Mucosa of descending colon (tissue), 3 donors: ENCODE results near the gene PLEKHA6. TPM values are rescaled to one million over a fixed set of nuclear protein-coding genes. Genes with fewer than 3 reads are reported as not detected.
A peak's percentile ranks its signal among the peaks of the same experiment; 100 is the strongest.

Experiments used
- ATAC-seq: fragments of 200-7000 bp; cut with Tn5 transposase; one replicate; pipeline ENCODE4 v1.9.1; 2020; ENCODE audit warnings: mild to moderate bottlenecking, moderate library complexity
- DNase-seq, 3 donors: peaks; one replicate each; pipeline ENCODE4 v3.0.0-alpha.2; 2020
- H3K36me3 ChIP-seq: fragments of 200-600 bp; one replicate; pipeline ENCODE4 v1.8.0; 2021; ENCODE audit warnings: low read depth, mild to moderate bottlenecking
- H3K4me1 ChIP-seq: fragments of 200-600 bp; one replicate; pipeline ENCODE4 v1.8.0; 2021; ENCODE audit warnings: low read depth, mild to moderate bottlenecking
- H3K4me3 ChIP-seq: fragments of 200-600 bp; one replicate; pipeline ENCODE4 v1.8.0; 2021; ENCODE audit warnings: mild to moderate bottlenecking
- H3K9me3 ChIP-seq: fragments of 200-600 bp; one replicate; pipeline ENCODE4 v1.8.0; 2021; ENCODE audit warnings: mild to moderate bottlenecking
- CTCF ChIP-seq: fragments of 200-600 bp; IDR thresholded peaks from one replicate; pipeline ENCODE4 v1.8.0; 2022; ENCODE audit warnings: antibody characterized with exemption, mild to moderate bottlenecking
- intact Hi-C, 2 donors: fragments of 100-400 bp; cut with DNase I in 1 of 2; cut with micrococcal nuclease in 1 of 2; formaldehyde crosslinking; loops; one replicate each; pipeline versions ENCODE4 v1.11.0 to v1.11.1; 2022; cut with DNase I, micrococcal nuclease
- total RNA-seq, 3 donors: library from RNA; stranded (reverse); fragmentation: NEBNext Ultra II Directional in 2 of 3; extraction: Animal tissue kit (Norgen Biotek cat#: 25700) in 2 of 3; gene quantifications; one replicate each; pipeline versions ENCODE4 v1.2.1 to v1.2.4, GENCODE V29; 2021 to 2023
- donor health status: DM: no; HTN: no; CAD: no; lungs with moderate emphysema.
- donor health status: DM: no; HTN: no; CAD: no.
- donor health status: DM: no; HTN: yes; CAD: no.

PLEKHA6 gene
- total RNA-seq, 3 donors from 2014 or later: 82.4 to 154 (median 115) TPM

DNA sequence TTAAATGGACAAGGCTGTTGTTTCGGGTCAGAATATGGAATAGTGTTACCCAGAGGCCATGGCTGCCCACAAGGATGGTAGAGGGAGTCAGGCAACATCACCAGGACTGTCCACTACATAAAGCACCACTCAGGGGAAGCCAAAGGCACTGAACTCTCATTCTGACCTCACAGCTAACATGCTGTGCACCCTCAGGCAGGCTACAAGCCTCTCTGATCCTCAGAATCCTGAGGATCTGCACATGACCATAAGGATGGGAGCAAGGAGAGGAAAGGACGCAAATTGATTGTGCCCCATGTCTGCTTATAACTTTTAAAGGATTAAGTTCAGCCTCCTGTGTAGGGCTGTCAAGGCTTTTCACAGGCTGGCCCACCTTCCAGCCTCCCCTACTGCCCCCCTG is 38.7 kb downstream of the PLEKHA6 start:
- no peak for TF ChIP-seq CTCF

GRCh38 chr1:204320382-204320804 is 39.3 kb downstream of the PLEKHA6 start:
- Histone ChIP-seq H3K4me3 (no peak overlapping the region), H3K36me3 (no peaks in the 10 kb centered on the region), H3K4me1 (peaks cover 25% of the 10 kb centered on the region), H3K9me3 (no peaks in the 10 kb centered on the region)
- intact Hi-C loops: no loop called here
- DNase-seq: no peak
- TF ChIP-seq CTCF: no peak
- ATAC-seq: no peak

More for the DNA sequence above, 38.7 kb downstream of the PLEKHA6 start:
- no peak for DNase-seq
- no peaks in the 10 kb centered on the region for H3K9me3 ChIP-seq
- peaks cover 30% of the 10 kb centered on the region for H3K4me1 ChIP-seq
- no peaks in the 10 kb centered on the region for H3K36me3 ChIP-seq
- ATAC-seq: no peak
- no peak overlapping the region for H3K4me3 ChIP-seq
- intact Hi-C loops: no loop called here

DNA sequence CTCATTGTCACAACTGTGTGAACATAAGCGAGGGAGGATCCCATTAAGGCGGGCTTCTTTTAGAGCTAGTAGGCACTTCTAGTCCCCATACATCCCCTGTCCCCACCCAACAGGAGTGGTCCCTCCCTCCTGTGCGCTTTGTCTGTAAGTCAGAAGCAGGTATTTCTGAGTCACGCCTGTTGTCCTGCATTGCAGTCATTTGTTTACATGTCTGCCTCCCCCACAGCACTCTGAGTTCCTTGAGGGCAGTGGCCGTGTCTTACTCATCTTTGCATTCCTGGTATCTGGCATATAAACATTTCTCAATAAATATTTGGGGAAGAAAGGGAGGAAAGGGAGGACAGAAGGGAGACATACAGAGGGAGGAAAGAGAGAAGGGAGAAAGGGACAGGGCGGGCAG is 40.3 kb downstream of the PLEKHA6 start:
- H3K4me3 ChIP-seq: no peak overlapping the region
- intact Hi-C loops: no loop called here
- TF ChIP-seq CTCF: no peak
- peaks cover 28% of the 10 kb centered on the region for H3K4me1 ChIP-seq
- ATAC-seq: peak; percentile 72
- no peaks in the 10 kb centered on the region for H3K36me3 ChIP-seq
- no peaks in the 10 kb centered on the region for H3K9me3 ChIP-seq
- DNase-seq: no peak

GRCh38 chr1:204319027-204319426 is 40.7 kb downstream of the PLEKHA6 start:
- ATAC-seq: no peak
- H3K4me1 ChIP-seq: peaks cover 30% of the 10 kb centered on the region

DNA sequence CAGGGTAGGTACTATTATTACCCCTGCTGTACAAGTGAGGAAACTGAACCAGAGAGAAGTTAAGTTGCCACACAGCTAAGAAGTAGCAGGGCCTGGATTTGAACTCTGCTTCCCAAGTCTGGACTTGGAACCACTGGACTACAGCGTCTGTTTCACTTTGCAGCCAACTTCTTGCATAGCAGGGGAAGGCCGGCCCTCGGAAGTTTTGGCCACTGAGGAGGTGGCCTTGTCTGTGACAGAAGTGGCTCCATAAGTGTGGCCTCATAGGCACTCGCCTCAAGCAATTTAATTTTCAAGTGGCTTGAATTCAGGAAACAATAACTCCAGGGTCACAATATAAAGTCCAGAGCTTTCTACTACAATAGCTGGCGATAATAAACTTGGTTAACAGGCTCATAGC is 41.4 kb downstream of the PLEKHA6 start:
- ATAC-seq (no peak), DNase-seq (no peak)
- Histone ChIP-seq H3K36me3 (no peaks in the 10 kb centered on the region), H3K4me3 (no peak overlapping the region), H3K4me1 (peaks cover 30% of the 10 kb centered on the region), H3K9me3 (no peaks in the 10 kb centered on the region)
- intact Hi-C loops: no loop called here
- TF ChIP-seq CTCF: no peak

More at GRCh38 chr1:204319027-204319426, 40.7 kb downstream of the PLEKHA6 start:
- no peak for TF ChIP-seq CTCF
- Histone ChIP-seq H3K36me3 (no peaks in the 10 kb centered on the region), H3K4me3 (no peak overlapping the region), H3K9me3 (no peaks in the 10 kb centered on the region)
- DNase-seq: no peak
- intact Hi-C loops: no loop called here

- Histone ChIP-seq H3K9me3 (no peaks in the 10 kb centered on the region), H3K4me3 (no peak overlapping the region), H3K4me1 (peaks cover 30% of the 10 kb centered on the region), H3K36me3 (no peaks in the 10 kb centered on the region)
- DNase-seq (no peak), ATAC-seq (no peak)
- no peak for TF ChIP-seq CTCF
- intact Hi-C loops: no loop called here
Observed at GRCh38 chr1:204317170-204317569, 42.6 kb downstream of the PLEKHA6 start.
